ENCODE results near the gene BMP6. TPM values are rescaled to one million over a fixed set of nuclear protein-coding genes. Genes with fewer than 3 reads are reported as not detected.

The BMP6 gene
- total RNA-seq, 2 experiments from 2014 or later, result 0.38 to 1.1 TPM

DNA sequence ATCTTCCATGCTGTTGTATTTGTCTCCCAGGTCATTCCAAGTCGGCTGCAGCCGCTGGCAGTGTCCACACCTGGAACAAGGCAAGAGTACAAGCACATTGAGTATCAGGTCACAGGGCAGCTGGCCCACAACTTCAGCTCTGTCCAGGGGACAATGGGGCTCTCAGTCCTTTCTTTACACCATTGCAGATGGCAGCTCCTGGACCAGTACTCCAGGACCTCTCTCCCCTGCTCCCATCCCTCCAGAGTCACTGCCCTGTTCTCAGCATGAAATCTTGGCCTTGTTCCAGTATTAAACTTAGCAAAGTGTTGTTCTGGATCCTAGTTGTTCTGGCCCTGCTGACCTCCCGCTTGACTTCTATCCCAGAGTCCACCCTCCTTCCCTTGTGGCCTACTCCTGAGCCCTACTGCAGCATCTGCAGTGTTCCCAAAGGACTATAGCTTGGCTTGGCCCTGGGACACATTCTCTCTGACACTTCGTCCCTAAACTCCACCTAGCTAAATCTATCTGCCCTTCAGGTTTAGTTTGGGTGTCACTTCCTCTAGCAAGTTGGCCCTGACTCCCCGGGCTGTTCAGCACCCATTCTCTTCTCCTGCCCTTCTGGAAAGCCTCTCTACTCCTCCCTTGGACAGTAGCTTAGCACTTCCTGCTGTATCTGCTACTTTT is 178.9 kb downstream of the BMP6 start:
- Histone ChIP-seq H3K4me2 (ENCODE audit: low read length) (no peak overlapping the region), H3K9me3 (ENCODE audit: low read length) (no peaks in the 10 kb centered on the region), H2AFZ (ENCODE audit: low read length) (no peak overlapping the region), H3K79me2 (ENCODE audit: insufficient read depth, low read depth, low read length) (peaks cover 72% of the 10 kb centered on the region), H3K36me3 (ENCODE audit: insufficient read depth, low read length) (peaks cover 97% of the 10 kb centered on the region), H3K4me3 (ENCODE audit: low read depth, low read length, poor library complexity, severe bottlenecking) (no peak overlapping the region), H3K4me1 (ENCODE audit: insufficient read depth, low read length, poor library complexity, severe bottlenecking) (peaks cover 73% of the 10 kb centered on the region), H3K27ac (ENCODE audit: low read depth, low read length, poor library complexity, severe bottlenecking) (peak overlapping the region; percentile 19), H3K9me2 (ENCODE audit: insufficient read depth, low read length) (no peaks in the 10 kb centered on the region), H4K20me1 (ENCODE audit: insufficient read depth, low read length) (peaks cover 24% of the 10 kb centered on the region)
- ChIA-PET CTCF (ENCODE audit: unreplicated experiment) (interaction anchor here (0.6 to 1.0 kb wide), 2 partner anchors 135 to 154 kb away, joined by 3 read pairs; no protein-coding TSS in a partner anchor), POLR2A (interaction anchor here (1.4 kb wide), 1 partner anchor 13 kb away, joined by 4 read pairs; no protein-coding TSS in a partner anchor)
- no TSS peak for BruUV-seq (replicated peaks)
- intact Hi-C loops (cut with micrococcal nuclease; ENCODE audit: unreplicated experiment), result no loop called here
- no peak for DNase-seq (ENCODE audit: low spot score)
- no peak for TF ChIP-seq CTCF (conservative IDR thresholded peaks at IDR 0.05; ENCODE audit: low read length)
- no peak for TF ChIP-seq EZH2phosphoT487 (IDR thresholded peaks at IDR 0.05; ENCODE audit: borderline replicate concordance, low read depth, low read length)

GRCh38 chr6:7905416-7905815 is 179.5 kb downstream of the BMP6 start:
- no peak overlapping the region for H2AFZ ChIP-seq (ENCODE audit: low read length)
- BruUV-seq (replicated peaks), result no TSS peak
- TF ChIP-seq CTCF (conservative IDR thresholded peaks at IDR 0.05; ENCODE audit: low read length) (no peak), EZH2phosphoT487 (IDR thresholded peaks at IDR 0.05; ENCODE audit: borderline replicate concordance, low read depth, low read length) (no peak)
- no peak overlapping the region for H3K27ac ChIP-seq (ENCODE audit: low read depth, low read length, poor library complexity, severe bottlenecking)
- POLR2A ChIA-PET, result interaction anchor here (1.2 to 1.4 kb wide), 2 partner anchors 12 to 35 kb away, joined by 3 to 4 read pairs; no protein-coding TSS in a partner anchor
- H3K9me3 ChIP-seq (ENCODE audit: low read length), result no peaks in the 10 kb centered on the region
- peak overlapping the region; percentile 10; the same call in 1 of the 2 replicates for H3K4me2 ChIP-seq (ENCODE audit: low read length)
- no peak overlapping the region for H3K4me3 ChIP-seq (ENCODE audit: low read depth, low read length, poor library complexity, severe bottlenecking)
- H3K4me1 ChIP-seq (ENCODE audit: insufficient read depth, low read length, poor library complexity, severe bottlenecking), result peaks cover 67% of the 10 kb centered on the region
- intact Hi-C loops (cut with micrococcal nuclease; ENCODE audit: unreplicated experiment), result no loop called here
- peaks cover 18% of the 10 kb centered on the region for H4K20me1 ChIP-seq (ENCODE audit: insufficient read depth, low read length)
- peaks cover 72% of the 10 kb centered on the region for H3K79me2 ChIP-seq (ENCODE audit: insufficient read depth, low read depth, low read length)
- H3K36me3 ChIP-seq (ENCODE audit: insufficient read depth, low read length), result peaks cover 91% of the 10 kb centered on the region
- no peaks in the 10 kb centered on the region for H3K9me2 ChIP-seq (ENCODE audit: insufficient read depth, low read length)
- DNase-seq (ENCODE audit: low spot score), result no peak
- CTCF ChIA-PET (ENCODE audit: unreplicated experiment), result interaction anchor here (1.0 kb wide), 1 partner anchor 153 kb away, joined by 3 read pairs; no protein-coding TSS in a partner anchor

DNA sequence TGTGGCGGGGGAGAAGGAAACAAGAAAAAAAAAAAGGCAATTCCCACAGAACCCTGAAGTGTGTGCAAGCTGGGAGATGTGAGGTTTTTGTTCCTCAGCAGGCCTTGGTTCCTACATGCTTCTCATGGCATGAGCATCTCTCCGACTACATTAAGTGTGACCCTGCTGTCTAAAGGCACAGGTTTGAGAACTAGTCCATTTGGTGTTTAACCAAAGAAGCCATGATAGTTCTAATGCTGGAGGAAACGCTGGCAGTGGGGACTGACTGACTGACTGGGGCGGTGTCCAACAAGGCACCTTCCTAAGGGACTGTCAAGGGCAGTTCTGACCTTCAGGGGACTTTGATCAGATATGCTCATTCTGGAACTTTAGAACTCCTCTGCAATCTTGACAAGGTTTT is 180.8 kb downstream of the BMP6 start:
- Histone ChIP-seq H3K9me3 (ENCODE audit: low read length) (no peaks in the 10 kb centered on the region), H3K9me2 (ENCODE audit: insufficient read depth, low read length) (no peaks in the 10 kb centered on the region), H2AFZ (ENCODE audit: low read length) (no peak overlapping the region), H3K27ac (ENCODE audit: low read depth, low read length, poor library complexity, severe bottlenecking) (no peak overlapping the region), H3K4me2 (ENCODE audit: low read length) (peak overlapping the region; percentile 31; the same call in 1 of the 2 replicates), H3K36me3 (ENCODE audit: insufficient read depth, low read length) (peaks cover 78% of the 10 kb centered on the region), H4K20me1 (ENCODE audit: insufficient read depth, low read length) (peaks cover 18% of the 10 kb centered on the region), H3K4me1 (ENCODE audit: insufficient read depth, low read length, poor library complexity, severe bottlenecking) (peaks cover 64% of the 10 kb centered on the region), H3K4me3 (ENCODE audit: low read depth, low read length, poor library complexity, severe bottlenecking) (no peak overlapping the region), H3K79me2 (ENCODE audit: insufficient read depth, low read depth, low read length) (peaks cover 67% of the 10 kb centered on the region)
- no peak for TF ChIP-seq CTCF (conservative IDR thresholded peaks at IDR 0.05; ENCODE audit: low read length)
- TF ChIP-seq EZH2phosphoT487 (IDR thresholded peaks at IDR 0.05; ENCODE audit: borderline replicate concordance, low read depth, low read length), result no peak
- DNase-seq (ENCODE audit: low spot score), result no peak
- BruUV-seq (replicated peaks), result no TSS peak
- ChIA-PET CTCF (ENCODE audit: unreplicated experiment) (no interaction called here), POLR2A (interaction anchor here (0.7 to 3.8 kb wide), 6 partner anchors 9 to 85 kb away, joined by 3 to 31 read pairs (median 3); no protein-coding TSS in a partner anchor)
- intact Hi-C loops (cut with micrococcal nuclease; ENCODE audit: unreplicated experiment), result no loop called here

All from OCI-LY7 (cell line).